Heart left ventricle (tissue), 16 donors: ENCODE results near the gene PRELID2. TPM values are rescaled to one million over a fixed set of nuclear protein-coding genes. Genes with fewer than 3 reads are reported as not detected.

Experiments used
- ATAC-seq, 4 donors: fragments of 200-7000 bp; cut with Tn5 transposase; one replicate each; pipeline ENCODE4 v1.9.1; 2020 to 2022; ENCODE audit warnings: moderate library complexity in 4 of 4, mild to moderate bottlenecking in 3 of 4, moderate number of reproducible peaks in 1 of 4
- DNase-seq, 5 donors: peaks; one replicate each; pipeline ENCODE4 v3.0.0-alpha.2; 2020
- H3K27ac ChIP-seq, 12 donors: fragments of 200-600 bp; sonication (generic) in 4 of 12; one replicate each; pipeline versions ENCODE4 v1.5.0 to v1.8.0; 2016 to 2022; ENCODE audit warnings: mild to moderate bottlenecking in 2 of 12
- H3K27me3 ChIP-seq, 9 donors: fragments of 200-600 bp; sonication (generic) in 2 of 9; one replicate each; pipeline versions ENCODE4 v1.5.1 to v1.8.0; 2016 to 2022; ENCODE audit warnings: mild to moderate bottlenecking in 3 of 9
- H3K36me3 ChIP-seq, 9 donors: fragments of 200-600 bp; sonication (generic) in 2 of 9; one replicate each; pipeline versions ENCODE4 v1.5.0 to v1.8.0; 2018 to 2022; ENCODE audit warnings: mild to moderate bottlenecking in 2 of 9
- H3K4me1 ChIP-seq, 12 donors: fragments of 200-600 bp; sonication (generic) in 4 of 12; one replicate each; pipeline versions ENCODE4 v1.5.0 to v1.8.0; 2016 to 2022; ENCODE audit warnings: mild to moderate bottlenecking in 3 of 12
- H3K4me3 ChIP-seq, 12 donors: fragments of 200-600 bp; sonication (generic) in 4 of 12; one replicate each; pipeline versions ENCODE4 v1.5.0 to v1.8.0; 2017 to 2022; ENCODE audit warnings: mild to moderate bottlenecking in 9 of 12, moderate library complexity in 4 of 12
- H3K9me3 ChIP-seq, 12 donors: fragments of 200-600 bp; sonication (generic) in 4 of 12; one replicate each; pipeline versions ENCODE4 v1.5.0 to v1.8.0; 2016 to 2022; ENCODE audit warnings: mild to moderate bottlenecking in 1 of 12
- CTCF ChIP-seq, 12 donors: fragments of 200-600 bp; sonication (generic) in 4 of 12; IDR thresholded peaks; one replicate each; pipeline versions ENCODE4 v1.5.0 to v1.8.0; 2018 to 2022; ENCODE audit warnings: antibody characterized with exemption in 12 of 12, mild to moderate bottlenecking in 5 of 12
- POLR2A ChIP-seq, 2 donors: fragments of 450-650 bp; IDR thresholded peaks; one replicate each; pipeline ENCODE4 v1.6.1; 2017; ENCODE audit warnings: antibody characterized with exemption in 2 of 2, mild to moderate bottlenecking in 2 of 2, moderate library complexity in 2 of 2
- WGBS, 4 donors: extraction: QIAGEN DNeasy Blood & Tissue Kit in 2 of 4; methylation state at CpG; one replicate each; pipeline versions ENCODE4 v1.1.5 to v1.1.7; 2013 to 2018; 5-methylcytosine and 5-hydroxymethylcytosine counted together
- intact Hi-C, 10 donors: fragments of 100-400 bp; cut with DNase I; formaldehyde crosslinking; loops; one replicate each; pipeline versions ENCODE4 v1.11.1 to v1.14.2; 2022
- polyA plus RNA-seq, 2 donors: library from polyadenylated mRNA; stranded (reverse); fragments of 200-250 nt; gene quantifications; one replicate each; pipeline ENCODE4 v1.2.3, GENCODE V29; 2013
- total RNA-seq, 9 donors: library from RNA; depleted of rRNA in 2 of 9; stranded (reverse); fragments of >200 nt in 2 of 9; fragmentation: NEBNext Ultra II Directional in 3 of 9; extraction: Animal tissue kit (Norgen Biotek cat#: 25700) in 3 of 9; gene quantifications; one replicate each; pipeline versions ENCODE4 v1.1.0 to v1.2.4, GENCODE V29; 2016 to 2023
- donor health status: ischemic (EF 13 %, LVEDD 7.1; RV severe dilation, severe dysfunction).
- donor health status: healthy with polysubstance abuse.
- donor health status: DM: no; HTN: yes; CAD: no.
- donor health status: DM: no; HTN: no; CAD: no.
- donor health status: ischemic (EF 25% LVEDD 6.9; RV normal size, moderate dysfunction).
- donor health status: ischemic (EF 25% LVEDD 5.7; RV mildly dilated, moderate dysfunction).
- donor health status: healthy.
- donor health status: DM: yes; HTN: yes; CAD: no.
- donor health status: ischemic (EF 35%, LVEDD 5.7; RV mildly dilated, moderate dysfunction).
- donor health status: nonischemic (EF 11% LVEDD 7.7; RV severe dilation, severe dysfunction).
- donor health status: DM: yes; HTN: yes; CAD: no.
- donor health status: PGD.
- donor health status: ischemic (EF 29% LVEDD 5.4; RV normal size, mild dysfunction).
- donor health status: nonischemic (EF 23%, LVEDD 6.1; RV moderate dilation, normal function).

PRELID2 gene
- total and polyA plus RNA-seq, 11 donors, result 1.2 to 26.7 (median 9.1) TPM

- no peak for TF ChIP-seq POLR2A (IDR thresholded peaks at IDR 0.05)
- TF ChIP-seq CTCF (IDR thresholded peaks at IDR 0.05), result peak; percentile 53 to 87 (median 69)
- DNase-seq, result no peak
- Histone ChIP-seq H3K4me1 (peaks cover 0 to 8% (median 5%) of the 10 kb centered on the region in 12 donors), H3K4me3 (no peak overlapping the region), H3K36me3 (no peaks in the 10 kb centered on the region), H3K27me3 (no peaks in the 10 kb centered on the region), H3K27ac (no peak overlapping the region), H3K9me3 (no peaks in the 10 kb centered on the region)
- WGBS, 4 donors, result 69 to 71% (median 70%) methylated on average over 3 of the region's 3 CpGs
- peak in 1 of 4 donors; percentile 50 for ATAC-seq
- intact Hi-C loops, result loop anchor here (2.0 to 10.0 kb wide), 7 partner anchors 133 to 1623 kb away; no protein-coding TSS in a partner anchor
Measured at GRCh38 chr5:145825751-145826180, 9.4 kb downstream of the PRELID2 start.

- Histone ChIP-seq H3K4me3 (no peak overlapping the region), H3K27me3 (no peaks in the 10 kb centered on the region), H3K36me3 (peaks cover 0 to 6% (median 0%) of the 10 kb centered on the region in 9 donors), H3K27ac (no peak overlapping the region), H3K4me1 (no peaks in the 10 kb centered on the region), H3K9me3 (no peaks in the 10 kb centered on the region)
- intact Hi-C loops, result loop anchor here in 8 of 10 donors (2.0 to 10.0 kb wide), 8 partner anchors 139 to 1622 kb away; no protein-coding TSS in a partner anchor
- TF ChIP-seq CTCF (IDR thresholded peaks at IDR 0.05), result no peak
- TF ChIP-seq POLR2A (IDR thresholded peaks at IDR 0.05), result no peak
- DNase-seq (no peak), ATAC-seq (no peak)
- 38 to 58% (median 49%) methylated on average over 4 of the region's 4 CpGs for WGBS, 4 donors
Measured at GRCh38 chr5:145824040-145824439, 11.1 kb downstream of the PRELID2 start.

- ATAC-seq (no peak), DNase-seq (no peak)
- Histone ChIP-seq H3K4me3 (no peak overlapping the region), H3K27me3 (no peaks in the 10 kb centered on the region), H3K27ac (no peak overlapping the region), H3K36me3 (peaks cover 0 to 44% (median 5%) of the 10 kb centered on the region in 9 donors), H3K4me1 (no peaks in the 10 kb centered on the region), H3K9me3 (no peaks in the 10 kb centered on the region)
- TF ChIP-seq CTCF (IDR thresholded peaks at IDR 0.05) (no peak), POLR2A (IDR thresholded peaks at IDR 0.05) (no peak)
- intact Hi-C loops, result loop anchor here in 2 of 10 donors (10.0 kb wide), 2 partner anchors 134 to 1614 kb away; no protein-coding TSS in a partner anchor
- WGBS, 4 donors, result 74 to 85% (median 81%) methylated on average over 4 of the region's 4 CpGs
Measured at GRCh38 chr5:145818604-145819003, 16.5 kb downstream of the PRELID2 start.

DNA sequence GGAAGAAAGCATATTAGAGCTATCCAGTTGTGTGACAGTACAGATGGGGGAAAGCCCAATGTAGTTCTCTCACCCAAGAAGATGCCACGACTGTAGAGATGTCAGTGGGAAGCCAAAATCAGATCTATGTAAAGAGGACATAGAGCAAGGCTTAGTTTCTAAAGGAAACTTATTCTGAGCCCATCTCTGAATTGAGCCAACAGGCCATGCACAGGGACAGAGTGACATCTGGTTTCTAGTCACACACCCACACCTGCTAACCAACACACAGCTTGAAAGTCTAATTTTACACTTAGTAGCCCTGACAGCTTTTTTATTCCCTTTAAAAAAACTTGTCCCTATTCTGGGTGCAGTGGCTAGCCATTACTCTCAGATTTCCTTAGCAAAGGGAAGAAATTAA is 22.3 kb downstream of the PRELID2 start:
- DNase-seq (no peak), ATAC-seq (no peak)
- intact Hi-C loops, result loop anchor here in 3 of 10 donors (5.0 to 10.0 kb wide), 3 partner anchors 128 to 1608 kb away; no protein-coding TSS in a partner anchor
- TF ChIP-seq CTCF (IDR thresholded peaks at IDR 0.05) (no peak), POLR2A (IDR thresholded peaks at IDR 0.05) (no peak)
- Histone ChIP-seq H3K27ac (no peak overlapping the region), H3K36me3 (peaks cover 0 to 36% (median 5%) of the 10 kb centered on the region in 9 donors), H3K9me3 (no peaks in the 10 kb centered on the region), H3K27me3 (no peaks in the 10 kb centered on the region), H3K4me1 (peaks cover 0 to 9% (median 0%) of the 10 kb centered on the region in 12 donors), H3K4me3 (no peak overlapping the region)
- WGBS, 4 donors, result 60 to 72% (median 63%) methylated on average over 1 of the region's 1 CpG
